Adrenal gland (tissue), 5 donors: ENCODE data around the gene ADGRL1.

ENCODE experiments used
- POLR2A ChIP-seq, 2 donors: fragments of 450-650 bp; IDR thresholded peaks; one replicate each; pipeline ENCODE4 v1.6.1; 2017; ENCODE audit warnings: antibody characterized with exemption in 2 of 2, mild to moderate bottlenecking in 2 of 2, moderate library complexity in 1 of 2
- TF ChIP-seq, protein P1 (sequence below), 6 experiments: fragments of 450-650 bp in 4 of 6; fragments of 200-600 bp in 2 of 6; sonication (generic) in 1 of 6; IDR thresholded peaks; 1 replicate in 5 of 6; 2 replicates in 1 of 6; pipeline versions ENCODE4 v1.5.1 to v1.8.0; 2016 to 2021; ENCODE audit warnings: antibody characterized with exemption in 6 of 6, mild to moderate bottlenecking in 2 of 6, moderate library complexity in 1 of 6
- donor health status: DM: no; HTN: no; CAD: no.

GRCh38 chr19:14120497-14120780 lies 85.5 kb downstream of the ADGRL1 start:
- TF ChIP-seq POLR2A (IDR thresholded peaks at IDR 0.05) = no peak
- TF ChIP-seq, protein P1, sequence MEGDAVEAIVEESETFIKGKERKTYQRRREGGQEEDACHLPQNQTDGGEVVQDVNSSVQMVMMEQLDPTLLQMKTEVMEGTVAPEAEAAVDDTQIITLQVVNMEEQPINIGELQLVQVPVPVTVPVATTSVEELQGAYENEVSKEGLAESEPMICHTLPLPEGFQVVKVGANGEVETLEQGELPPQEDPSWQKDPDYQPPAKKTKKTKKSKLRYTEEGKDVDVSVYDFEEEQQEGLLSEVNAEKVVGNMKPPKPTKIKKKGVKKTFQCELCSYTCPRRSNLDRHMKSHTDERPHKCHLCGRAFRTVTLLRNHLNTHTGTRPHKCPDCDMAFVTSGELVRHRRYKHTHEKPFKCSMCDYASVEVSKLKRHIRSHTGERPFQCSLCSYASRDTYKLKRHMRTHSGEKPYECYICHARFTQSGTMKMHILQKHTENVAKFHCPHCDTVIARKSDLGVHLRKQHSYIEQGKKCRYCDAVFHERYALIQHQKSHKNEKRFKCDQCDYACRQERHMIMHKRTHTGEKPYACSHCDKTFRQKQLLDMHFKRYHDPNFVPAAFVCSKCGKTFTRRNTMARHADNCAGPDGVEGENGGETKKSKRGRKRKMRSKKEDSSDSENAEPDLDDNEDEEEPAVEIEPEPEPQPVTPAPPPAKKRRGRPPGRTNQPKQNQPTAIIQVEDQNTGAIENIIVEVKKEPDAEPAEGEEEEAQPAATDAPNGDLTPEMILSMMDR (IDR thresholded peaks at IDR 0.05) = no peak
